GM12892 (cell line): Measurements from ENCODE around the gene CDK1.

Source experiments
- POLR2A ChIP-seq: IDR thresholded peaks from 2 replicates; pipeline ENCODE4 v1.6.1; 2011; ENCODE audit warnings: low read depth, low read length, control low read depth
- POLR2AphosphoS5 ChIP-seq: IDR thresholded peaks from 2 replicates; pipeline ENCODE4 v1.6.1; 2011; ENCODE audit warnings: low read depth, low read length, control low read depth
- TAF1 ChIP-seq: IDR thresholded peaks from 2 replicates; pipeline ENCODE4 v1.6.1; 2011; ENCODE audit warnings: low read depth, mild to moderate bottlenecking, control low read depth, low read length, borderline replicate concordance

- no peak for TF ChIP-seq POLR2A
- no peak for TF ChIP-seq POLR2AphosphoS5
- no peak for TF ChIP-seq TAF1
These were observed 44.8 kb upstream of the CDK1 start for GRCh38 chr10:60733517-60733822.
